Astrocyte (in vitro differentiated cells and primary cell): ENCODE measurements around the gene INTS6. TPM values are rescaled to one million over a fixed set of nuclear protein-coding genes. Genes with fewer than 3 reads are reported as not detected.

ENCODE experiments used
- DNase-seq: peaks from one replicate; pipeline ENCODE4 v3.0.0-alpha.2; 2010; ENCODE audit warnings: low read depth
- FAIRE-seq: peaks from 2 replicates; lab custom pipeline; 2011; peaks lifted over from hg19 to GRCh38; lab: Jason Lieb, UNC
- H2AFZ ChIP-seq: 2 replicates; pipeline ENCODE4 v1.6.0; 2012; ENCODE audit warnings: low read depth, low read length, inconsistent platforms
- H3K27ac ChIP-seq: 2 replicates; pipeline ENCODE4 v1.5.1; 2011; ENCODE audit warnings: low read depth, low read length, inconsistent platforms
- H3K27me3 ChIP-seq: 2 replicates; pipeline ENCODE4 v1.6.0; 2011; ENCODE audit warnings: low read length, inconsistent platforms; ENCODE audit not compliant: insufficient read depth
- H3K36me3 ChIP-seq: 2 replicates; pipeline ENCODE4 v1.5.1; 2011; ENCODE audit warnings: low read length, inconsistent platforms; ENCODE audit not compliant: insufficient read depth
- H3K4me1 ChIP-seq: 2 replicates; pipeline ENCODE4 v1.5.1; 2011; ENCODE audit warnings: low read length, inconsistent platforms; ENCODE audit not compliant: insufficient read depth
- H3K4me2 ChIP-seq: 2 replicates; pipeline ENCODE4 v1.6.0; 2012; ENCODE audit warnings: low read length, inconsistent platforms
- H3K4me3 ChIP-seq: 2 replicates; pipeline ENCODE4 v1.5.1; 2011; ENCODE audit warnings: low read depth, mild to moderate bottlenecking, low read length, inconsistent platforms; ENCODE audit not compliant: insufficient read depth
- H3K79me2 ChIP-seq: 2 replicates; pipeline ENCODE4 v1.6.0; 2012; ENCODE audit warnings: mild to moderate bottlenecking, low read length, inconsistent platforms; ENCODE audit not compliant: insufficient read depth
- H3K9ac ChIP-seq: 2 replicates; pipeline ENCODE4 v1.6.0; 2012; ENCODE audit warnings: mild to moderate bottlenecking, low read length, inconsistent platforms
- H3K9me3 ChIP-seq: 2 replicates; pipeline ENCODE4 v1.5.1; 2012; ENCODE audit warnings: low read depth, mild to moderate bottlenecking, low read length, inconsistent platforms; ENCODE audit not compliant: insufficient read depth
- H4K20me1 ChIP-seq: 2 replicates; pipeline ENCODE4 v1.6.0; 2012; ENCODE audit warnings: low read length, inconsistent platforms; ENCODE audit not compliant: insufficient read depth
- H3K27ac Mint-ChIP-seq: one replicate; pipeline ENCODE4 v1.8.0; 2021; ENCODE audit warnings: mild to moderate bottlenecking, mixed read lengths; ENCODE audit not compliant: unreplicated experiment
- H3K27me3 Mint-ChIP-seq: one replicate; pipeline ENCODE4 v1.8.0; 2021; ENCODE audit warnings: low read depth, mixed read lengths; ENCODE audit not compliant: unreplicated experiment
- H3K36me3 Mint-ChIP-seq: one replicate; pipeline ENCODE4 v1.8.0; 2021; ENCODE audit warnings: low read depth, mixed read lengths; ENCODE audit not compliant: unreplicated experiment
- H3K4me1 Mint-ChIP-seq: one replicate; pipeline ENCODE4 v1.8.0; 2021; ENCODE audit warnings: low read depth, mixed read lengths; ENCODE audit not compliant: unreplicated experiment
- H3K4me3 Mint-ChIP-seq: one replicate; pipeline ENCODE4 v1.8.0; 2021; ENCODE audit warnings: mild to moderate bottlenecking, moderate library complexity, mixed read lengths; ENCODE audit not compliant: unreplicated experiment
- H3K9me3 Mint-ChIP-seq: one replicate; pipeline ENCODE4 v1.8.0; 2021; ENCODE audit warnings: mild to moderate bottlenecking, mixed read lengths; ENCODE audit not compliant: unreplicated experiment
- EZH2 ChIP-seq: IDR thresholded peaks from 2 replicates; pipeline ENCODE4 v1.6.1; 2012; ENCODE audit warnings: mild to moderate bottlenecking, low read length, inconsistent platforms; ENCODE audit not compliant: insufficient read depth
- total RNA-seq: library from RNA; stranded (reverse); gene quantifications from 2 replicates; pipeline ENCODE4 v1.2.1, GENCODE V29; 2021
- TF ChIP-seq, protein P1 (sequence below): IDR thresholded peaks from 2 replicates; pipeline ENCODE4 v1.5.1; 2011; ENCODE audit warnings: low read depth, mild to moderate bottlenecking, inconsistent platforms, low read length, moderate library complexity; ENCODE audit not compliant: insufficient read depth

Gene INTS6
- total RNA-seq, 1 donor from 2014 or later, result 47.6 TPM

DNA sequence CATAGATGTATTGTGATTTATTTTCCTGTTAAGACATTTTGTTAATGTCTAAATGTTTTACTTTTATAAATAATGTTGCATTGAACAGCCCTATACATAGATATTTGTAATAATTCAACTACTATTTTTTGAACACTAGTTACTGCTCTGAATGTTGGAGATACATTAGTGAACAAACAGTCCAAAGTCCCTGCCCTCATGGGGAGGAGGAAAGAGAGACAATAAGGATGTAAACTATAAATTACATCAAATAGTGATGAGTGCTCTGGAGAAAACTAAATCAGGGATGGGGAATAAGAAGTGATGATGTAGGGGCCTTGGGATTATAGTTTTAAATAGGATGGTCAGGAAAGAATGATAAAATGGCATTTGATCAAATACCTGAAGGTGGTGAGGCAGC lies 12.3 kb upstream of the INTS6 start:
- Histone ChIP-seq H3K9me3 (no peaks in the 10 kb centered on the region), H4K20me1 (no peaks in the 10 kb centered on the region), H3K4me1 (no peaks in the 10 kb centered on the region), H3K27ac (no peak overlapping the region), H3K27me3 (no peaks in the 10 kb centered on the region), H3K4me3 (no peak overlapping the region), H3K4me2 (no peak overlapping the region), H3K79me2 (no peaks in the 10 kb centered on the region), H2AFZ (no peak overlapping the region), H3K36me3 (no peaks in the 10 kb centered on the region), H3K9ac (no peak overlapping the region)
- FAIRE-seq (no peak), DNase-seq (no peak)
- Mint-ChIP-seq H3K36me3 (no peaks in the 10 kb centered on the region), H3K4me3 (no peak overlapping the region), H3K27ac (no peak overlapping the region), H3K4me1 (no peaks in the 10 kb centered on the region), H3K9me3 (no peaks in the 10 kb centered on the region), H3K27me3 (peaks cover 9% of the 10 kb centered on the region)
- TF ChIP-seq, protein P1, sequence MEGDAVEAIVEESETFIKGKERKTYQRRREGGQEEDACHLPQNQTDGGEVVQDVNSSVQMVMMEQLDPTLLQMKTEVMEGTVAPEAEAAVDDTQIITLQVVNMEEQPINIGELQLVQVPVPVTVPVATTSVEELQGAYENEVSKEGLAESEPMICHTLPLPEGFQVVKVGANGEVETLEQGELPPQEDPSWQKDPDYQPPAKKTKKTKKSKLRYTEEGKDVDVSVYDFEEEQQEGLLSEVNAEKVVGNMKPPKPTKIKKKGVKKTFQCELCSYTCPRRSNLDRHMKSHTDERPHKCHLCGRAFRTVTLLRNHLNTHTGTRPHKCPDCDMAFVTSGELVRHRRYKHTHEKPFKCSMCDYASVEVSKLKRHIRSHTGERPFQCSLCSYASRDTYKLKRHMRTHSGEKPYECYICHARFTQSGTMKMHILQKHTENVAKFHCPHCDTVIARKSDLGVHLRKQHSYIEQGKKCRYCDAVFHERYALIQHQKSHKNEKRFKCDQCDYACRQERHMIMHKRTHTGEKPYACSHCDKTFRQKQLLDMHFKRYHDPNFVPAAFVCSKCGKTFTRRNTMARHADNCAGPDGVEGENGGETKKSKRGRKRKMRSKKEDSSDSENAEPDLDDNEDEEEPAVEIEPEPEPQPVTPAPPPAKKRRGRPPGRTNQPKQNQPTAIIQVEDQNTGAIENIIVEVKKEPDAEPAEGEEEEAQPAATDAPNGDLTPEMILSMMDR, result no peak
- TF ChIP-seq EZH2, result no peak

- Histone ChIP-seq H3K27ac (no peak overlapping the region), H3K4me2 (no peak overlapping the region), H3K36me3 (no peaks in the 10 kb centered on the region), H4K20me1 (no peaks in the 10 kb centered on the region), H3K9me3 (peaks cover 6% of the 10 kb centered on the region), H3K9ac (no peak overlapping the region), H3K79me2 (peaks cover 6% of the 10 kb centered on the region), H3K27me3 (no peaks in the 10 kb centered on the region), H3K4me1 (peaks cover 7% of the 10 kb centered on the region), H3K4me3 (no peak overlapping the region), H2AFZ (no peak overlapping the region)
- Mint-ChIP-seq H3K9me3 (peaks cover 2% of the 10 kb centered on the region), H3K4me1 (peaks cover 3% of the 10 kb centered on the region), H3K36me3 (peaks cover 6% of the 10 kb centered on the region), H3K27ac (no peak overlapping the region), H3K27me3 (no peaks in the 10 kb centered on the region), H3K4me3 (no peak overlapping the region)
- FAIRE-seq, result no peak
- no peak for TF ChIP-seq EZH2
- TF ChIP-seq, protein P1, result no peak
- DNase-seq, result no peak
Measured at GRCh38 chr13:51457086-51457815, 4.4 kb upstream of the INTS6 start.

DNA sequence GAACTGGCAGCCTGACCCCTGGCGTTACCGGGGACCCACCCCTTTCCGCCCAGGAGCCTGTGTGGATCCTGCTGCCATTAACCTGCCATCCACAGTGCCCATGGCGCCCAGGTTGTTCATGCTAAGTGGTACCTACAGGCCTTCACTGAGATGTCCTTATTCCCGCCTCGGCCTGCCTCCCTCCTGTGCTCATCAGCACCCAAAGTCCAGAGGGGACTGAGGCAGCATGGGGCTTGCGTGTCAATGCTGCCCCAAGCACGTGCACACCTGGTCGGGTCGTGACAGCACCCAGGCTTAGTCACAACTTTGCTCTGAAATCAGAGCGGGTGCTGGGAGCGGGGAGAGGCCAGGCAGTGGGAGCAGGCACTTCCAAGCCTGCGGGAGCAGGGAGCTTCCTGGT lies 3.7 kb upstream of the INTS6 start:
- Histone ChIP-seq H3K36me3 (no peaks in the 10 kb centered on the region), H3K4me2 (no peak overlapping the region), H3K27me3 (no peaks in the 10 kb centered on the region), H2AFZ (no peak overlapping the region), H3K79me2 (peaks cover 7% of the 10 kb centered on the region), H3K4me3 (no peak overlapping the region), H3K9me3 (peaks cover 6% of the 10 kb centered on the region), H4K20me1 (no peaks in the 10 kb centered on the region), H3K27ac (no peak overlapping the region), H3K4me1 (peaks cover 7% of the 10 kb centered on the region), H3K9ac (no peak overlapping the region)
- H3K27ac Mint-ChIP-seq, result no peak overlapping the region
- no peak overlapping the region for H3K4me3 Mint-ChIP-seq
- no peak for FAIRE-seq
- peaks cover 3% of the 10 kb centered on the region for H3K4me1 Mint-ChIP-seq
- peaks cover 6% of the 10 kb centered on the region for H3K36me3 Mint-ChIP-seq
- no peaks in the 10 kb centered on the region for H3K27me3 Mint-ChIP-seq
- no peak for DNase-seq
- H3K9me3 Mint-ChIP-seq, result peaks cover 2% of the 10 kb centered on the region
- TF ChIP-seq, protein P1, result no peak
